GM13977 (cell line): ENCODE data around the gene CHD9NB.

ENCODE experiments used
- DNase-seq: peaks from one replicate; pipeline ENCODE4 v3.0.0; 2012; ENCODE audit warnings: low spot score
- CTCF ChIP-seq: IDR thresholded peaks from 2 replicates; pipeline ENCODE4 v1.5.1; 2012; ENCODE audit warnings: mild to moderate bottlenecking, control low read depth; ENCODE audit not compliant: insufficient read depth; ENCODE audit errors: extremely low read depth, missing control alignments
- in situ Hi-C: fragments of 300-500 bp; cut with MboI; formaldehyde crosslinking; loops from one replicate; pipeline ENCODE4 v1.12.0; 2022; ENCODE audit warnings: low sequenced_read_pairs, low pct_unique_long_range_greater_than_20kb, mixed read lengths, inconsistent platforms; ENCODE audit not compliant: unreplicated experiment

Gene CHD9NB

GRCh38 chr16:53065461-53066061, 12.9 kb upstream of the CHD9NB start:
- in situ Hi-C loops, result loop anchor here (25.0 kb wide), 1 partner anchor 97 kb away; no protein-coding TSS in a partner anchor

GRCh38 chr16:53064081-53064578, 11.4 kb upstream of the CHD9NB start:
- no peak for DNase-seq
- in situ Hi-C loops, result loop anchor here (25.0 kb wide), 1 partner anchor 98 kb away; no protein-coding TSS in a partner anchor
- TF ChIP-seq CTCF, result no peak

More at GRCh38 chr16:53065461-53066061, 12.9 kb upstream of the CHD9NB start:
- no peak for TF ChIP-seq CTCF
- DNase-seq, result no peak

- peak; percentile 67 for DNase-seq
- TF ChIP-seq CTCF, result peak; percentile 4
- in situ Hi-C loops, result loop anchor here (25.0 kb wide), 1 partner anchor 101 kb away; no protein-coding TSS in a partner anchor
Measured at GRCh38 chr16:53061701-53062159, 9.0 kb upstream of the CHD9NB start.

- DNase-seq, result no peak
- in situ Hi-C loops, result loop anchor here (25.0 kb wide), 1 partner anchor 101 kb away; no protein-coding TSS in a partner anchor
- no peak for TF ChIP-seq CTCF
Measured at GRCh38 chr16:53061256-53061655, 8.6 kb upstream of the CHD9NB start.

GRCh38 chr16:53059672-53060071, 7.0 kb upstream of the CHD9NB start:
- TF ChIP-seq CTCF, result no peak
- DNase-seq, result no peak
- in situ Hi-C loops, result loop anchor here (25.0 kb wide), 1 partner anchor 103 kb away; no protein-coding TSS in a partner anchor

GRCh38 chr16:53058882-53059281, 6.2 kb upstream of the CHD9NB start:
- TF ChIP-seq CTCF, result no peak
- in situ Hi-C loops, result loop anchor here (25.0 kb wide), 1 partner anchor 103 kb away; no protein-coding TSS in a partner anchor

More at GRCh38 chr16:53058882-53059281, 6.2 kb upstream of the CHD9NB start:
- DNase-seq, result no peak
